GM12875 (cell line): ENCODE measurements around the gene RAB26.

Experiments
- H3K4me3 ChIP-seq: one replicate; pipeline ENCODE4 v1.5.1; 2011; ENCODE audit warnings: low read depth, low read length, control low read depth
- CTCF ChIP-seq: IDR thresholded peaks from 2 replicates; pipeline ENCODE4 v1.5.1; 2011; ENCODE audit warnings: low read depth, mild to moderate bottlenecking, control low read depth, inconsistent platforms, low read length, moderate library complexity, borderline replicate concordance; ENCODE audit not compliant: insufficient read depth

RAB26 gene

GRCh38 chr16:2159175-2159838 is 10.9 kb downstream of the RAB26 start:
- no peak for TF ChIP-seq CTCF
- no peak overlapping the region for H3K4me3 ChIP-seq

GRCh38 chr16:2160915-2161551 is 12.6 kb downstream of the RAB26 start:
- H3K4me3 ChIP-seq = no peak overlapping the region
- TF ChIP-seq CTCF = no peak

GRCh38 chr16:2161911-2162310 is 13.5 kb downstream of the RAB26 start:
- no peak for TF ChIP-seq CTCF
- H3K4me3 ChIP-seq = no peak overlapping the region

GRCh38 chr16:2162676-2163118 is 14.3 kb downstream of the RAB26 start:
- H3K4me3 ChIP-seq = no peak overlapping the region
- TF ChIP-seq CTCF = no peak

- no peak overlapping the region for H3K4me3 ChIP-seq
- no peak for TF ChIP-seq CTCF
Observed at GRCh38 chr16:2163211-2163881, 14.9 kb downstream of the RAB26 start.

GRCh38 chr16:2165861-2166260 is 17.4 kb downstream of the RAB26 start:
- no peak overlapping the region for H3K4me3 ChIP-seq
- no peak for TF ChIP-seq CTCF
